ENCODE measurements around the gene UBXN1.
"Not testable (repeated sequence)": the region's sequence is repeated elsewhere in the genome, so short reads cannot be mapped to it uniquely, and the experiment has no call there.

UBXN1 gene

GRCh38 chr11:62708793-62709192, 29.9 kb upstream of the UBXN1 start:
- DNase-seq (ENCODE audit: low read depth in 2 of 2, low spot score in 1 of 2) = peak; percentile 19 to 23

GRCh38 chr11:62708392-62708791, 29.5 kb upstream of the UBXN1 start:
- DNase-seq (ENCODE audit: low read depth in 2 of 2, low spot score in 1 of 2) = no peak

GRCh38 chr11:62707277-62707861, 28.5 kb upstream of the UBXN1 start, which contains the start of the genes BSCL2 and GNG3:
Gene BSCL2, minus strand, starts transcription at chr11:62707424. Its CDS starts 229 bp downstream, at chr11:62707195.
Gene GNG3, plus strand, starts transcription at chr11:62707676. Its CDS starts 620 bp downstream, at chr11:62708296.
- no peak for DNase-seq (ENCODE audit: low read depth in 2 of 2, low spot score in 1 of 2)

GRCh38 chr11:62706850-62707247, 28.0 kb upstream of the UBXN1 start:
- DNase-seq (ENCODE audit: low read depth in 2 of 2, low spot score in 1 of 2) = no peak

GRCh38 chr11:62705880-62706849, 27.3 kb upstream of the UBXN1 start:
- DNase-seq (ENCODE audit: low read depth in 2 of 2, low spot score in 1 of 2) = peak; percentile 86 to 90

GRCh38 chr11:62705413-62705812, 26.5 kb upstream of the UBXN1 start:
- no peak for DNase-seq (ENCODE audit: low read depth in 2 of 2, low spot score in 1 of 2)

- not testable (repeated sequence) for DNase-seq (ENCODE audit: low read depth in 2 of 2, low spot score in 1 of 2)
Observed at GRCh38 chr11:62703921-62704320, 25.0 kb upstream of the UBXN1 start.

- DNase-seq (ENCODE audit: low read depth in 2 of 2, low spot score in 1 of 2) = no peak
Observed at GRCh38 chr11:62702246-62702645, 23.4 kb upstream of the UBXN1 start.

- DNase-seq (ENCODE audit: low read depth in 2 of 2, low spot score in 1 of 2) = peak; percentile 57 to 65
Observed at GRCh38 chr11:62694455-62695167, 15.7 kb upstream of the UBXN1 start.

GRCh38 chr11:62693624-62694023, 14.8 kb upstream of the UBXN1 start:
- DNase-seq (ENCODE audit: low read depth in 2 of 2, low spot score in 1 of 2) = not testable (repeated sequence)

GRCh38 chr11:62689421-62690183, 10.7 kb upstream of the UBXN1 start, which contains the start of gene LRRN4CL:
Gene LRRN4CL, minus strand, starts transcription at chr11:62689530. Its CDS starts 1,022 bp downstream, at chr11:62688508.
- no peak for DNase-seq (ENCODE audit: low read depth in 2 of 2, low spot score in 1 of 2)

- no peak for DNase-seq (ENCODE audit: low read depth in 2 of 2, low spot score in 1 of 2)
Observed at GRCh38 chr11:62688491-62688890, 9.6 kb upstream of the UBXN1 start.

GRCh38 chr11:62687508-62688396, 8.9 kb upstream of the UBXN1 start:
- DNase-seq (ENCODE audit: low read depth in 2 of 2, low spot score in 1 of 2) = no peak

- DNase-seq (ENCODE audit: low read depth in 2 of 2, low spot score in 1 of 2) = no peak
Observed at GRCh38 chr11:62682518-62682917, 3.6 kb upstream of the UBXN1 start.

GRCh38 chr11:62680825-62681240, 2.0 kb upstream of the UBXN1 start:
- DNase-seq (ENCODE audit: low read depth in 2 of 2, low spot score in 1 of 2) = no peak

GRCh38 chr11:62678433-62678769, 472 bp downstream of the UBXN1 start:
- no peak for DNase-seq (ENCODE audit: low read depth in 2 of 2, low spot score in 1 of 2)

GRCh38 chr11:62677714-62678113, 1.2 kb downstream of the UBXN1 start:
- DNase-seq (ENCODE audit: low read depth in 2 of 2, low spot score in 1 of 2) = no peak

- DNase-seq (ENCODE audit: low read depth in 2 of 2, low spot score in 1 of 2) = no peak
Observed at GRCh38 chr11:62677156-62677555, 1.7 kb downstream of the UBXN1 start.

GRCh38 chr11:62676698-62677097, 2.2 kb downstream of the UBXN1 start:
- DNase-seq (ENCODE audit: low read depth in 2 of 2, low spot score in 1 of 2) = no peak

- not testable (repeated sequence) for DNase-seq (ENCODE audit: low read depth in 2 of 2, low spot score in 1 of 2)
Observed at GRCh38 chr11:62675415-62675814, 3.5 kb downstream of the UBXN1 start.
